SK-N-SH (cell line): ENCODE measurements around the gene TLE5. TPM values are rescaled to one million over a fixed set of nuclear protein-coding genes. Genes with fewer than 3 reads are reported as not detected.

Experiments
- CTCF ChIA-PET: fragments of 300-600, 350-600 bp; formaldehyde crosslinking; extraction: SDS; loops from one replicate; lab custom pipeline; 2021; lab: Yijun Ruan, JAX
- POLR2A ChIA-PET: fragments of 350-600 bp; sonication (Branson Sonifier 250); formaldehyde crosslinking; extraction: SDS; loops from one replicate; lab custom pipeline; 2020; ENCODE audit warnings: antibody characterized with exemption, inconsistent platforms; lab: Yijun Ruan, JAX
- DNase-seq: peaks from one replicate; pipeline ENCODE4 v3.0.0; 2012
- H2AFZ ChIP-seq: fragments of 200-600 bp; sonication (generic); 2 replicates; pipeline ENCODE4 v1.8.1; 2016; ENCODE audit warnings: antibody characterized with exemption, mild to moderate bottlenecking, low read depth
- H3F3A ChIP-seq: fragments of 200-600 bp; sonication (generic); replicated peaks from 2 replicates; pipeline ENCODE3; 2016; ENCODE audit warnings: antibody characterized with exemption, mild to moderate bottlenecking; ENCODE audit not compliant: insufficient read depth
- H3K27ac ChIP-seq, 2 experiments: fragments of 200-500 bp in 1 of 2; fragments of 200-600 bp in 1 of 2; sonication (Bioruptor generic) in 1 of 2; sonication (generic), shearing (Covaris generic) in 1 of 2; 2 replicates each; pipeline versions ENCODE4 v1.5.1 to v1.6.1; 2014 to 2016; ENCODE audit warnings: low read depth in 2 of 2, inconsistent platforms in 1 of 2, low read length in 1 of 2, mild to moderate bottlenecking in 1 of 2, mixed read lengths in 1 of 2
- H3K27me3 ChIP-seq: fragments of 200-600 bp; sonication (generic), shearing (Covaris generic); 2 replicates; pipeline ENCODE4 v1.6.1; 2016; ENCODE audit warnings: mixed run types; ENCODE audit not compliant: insufficient read depth
- H3K36me3 ChIP-seq, 2 experiments: fragments of 200-500 bp in 1 of 2; fragments of 200-600 bp in 1 of 2; sonication (Bioruptor generic) in 1 of 2; sonication (generic) in 1 of 2; replicated peaks in 1 of 2; 2 replicates each; pipeline versions ENCODE3 to v1.5.1; 2014 to 2016; ENCODE audit warnings: low read length in 1 of 2, mild to moderate bottlenecking in 1 of 2; ENCODE audit not compliant: insufficient read depth in 2 of 2, control insufficient read depth in 1 of 2
- H3K4me1 ChIP-seq, 2 experiments: fragments of 200-500 bp in 1 of 2; fragments of 200-600 bp in 1 of 2; sonication (Bioruptor generic) in 1 of 2; sonication (generic), shearing (Covaris generic) in 1 of 2; 2 replicates each; pipeline versions ENCODE4 v1.5.1 to v1.6.1; 2014 to 2016; ENCODE audit warnings: low read depth in 1 of 2, low read length in 1 of 2, mixed run types in 1 of 2; ENCODE audit not compliant: insufficient read depth in 2 of 2, control insufficient read depth in 1 of 2
- H3K4me2 ChIP-seq: fragments of 200-600 bp; sonication (generic), shearing (Covaris generic); 2 replicates; pipeline ENCODE4 v1.6.1; 2017; ENCODE audit warnings: mixed run types
- H3K4me3 ChIP-seq, 2 experiments: fragments of 200-500 bp in 1 of 2; fragments of 200-600 bp in 1 of 2; sonication (Bioruptor generic) in 1 of 2; sonication (generic), shearing (Covaris generic) in 1 of 2; 2 replicates each; pipeline versions ENCODE4 v1.5.1 to v1.8.1; 2014 to 2016; ENCODE audit warnings: low read depth in 2 of 2, inconsistent platforms in 1 of 2, low read length in 1 of 2, mild to moderate bottlenecking in 1 of 2, mixed read lengths in 1 of 2, moderate library complexity in 1 of 2
- H3K79me2 ChIP-seq: fragments of 200-600 bp; sonication (generic); 2 replicates; pipeline ENCODE4 v1.8.1; 2017; ENCODE audit warnings: mild to moderate bottlenecking; ENCODE audit not compliant: insufficient read depth
- H3K9ac ChIP-seq: fragments of 200-600 bp; sonication (generic); 2 replicates; pipeline ENCODE4 v1.6.1; 2017; ENCODE audit warnings: mixed run types
- H3K9me2 ChIP-seq: fragments of 200-600 bp; sonication (generic); 2 replicates; pipeline ENCODE4 v1.6.1; 2017; ENCODE audit warnings: mixed run types
- H3K9me3 ChIP-seq: fragments of 200-600 bp; sonication (generic); 2 replicates; pipeline ENCODE4 v1.6.1; 2017; ENCODE audit warnings: mixed run types, mild to moderate bottlenecking, moderate library complexity
- H4K20me1 ChIP-seq: fragments of 200-600 bp; sonication (generic); 2 replicates; pipeline ENCODE4 v1.6.1; 2017; ENCODE audit warnings: mild to moderate bottlenecking, mixed run types; ENCODE audit not compliant: insufficient read depth
- CHD2 ChIP-seq: fragments of 150-350 bp; IDR thresholded peaks from 2 replicates; pipeline ENCODE4 v1.6.1; 2018; ENCODE audit warnings: low read length; ENCODE audit not compliant: partially characterized antibody
- CTCF ChIP-seq: fragments of 200-600 bp; sonication (generic); IDR thresholded peaks from 2 replicates; pipeline ENCODE4 v1.6.1; 2017; ENCODE audit warnings: antibody characterized with exemption, mild to moderate bottlenecking, moderate library complexity
- ELF1 ChIP-seq: IDR thresholded peaks from 2 replicates; pipeline ENCODE4 v1.4.0; 2012
- FOXJ3 ChIP-seq: sonication (generic); formaldehyde crosslinking; IDR thresholded peaks from 2 replicates; pipeline ENCODE4 v1.5.1; 2020; ENCODE audit warnings: mild to moderate bottlenecking, missing genetic modification reagents
- GATA2 ChIP-seq: sonication (generic); formaldehyde crosslinking; IDR thresholded peaks from 2 replicates; pipeline ENCODE4 v1.5.0; 2020; ENCODE audit warnings: mild to moderate bottlenecking, missing genetic modification reagents
- IRF3 ChIP-seq: fragments of 150-350 bp; IDR thresholded peaks from 2 replicates; pipeline ENCODE4 v1.6.1; 2016; ENCODE audit warnings: mild to moderate bottlenecking, low read depth, low read length
- MAX ChIP-seq: IDR thresholded peaks from 2 replicates; pipeline ENCODE4 v1.4.0; 2012; ENCODE audit warnings: low read depth
- MXI1 ChIP-seq: IDR thresholded peaks from 2 replicates; pipeline ENCODE4 v1.6.1; 2012; ENCODE audit warnings: mild to moderate bottlenecking, low read depth, low read length, improper control_type of control experiment
- NFIC ChIP-seq: IDR thresholded peaks from 2 replicates; pipeline ENCODE4 v1.4.0; 2012; ENCODE audit warnings: borderline replicate concordance
- NRF1 ChIP-seq: IDR thresholded peaks from 2 replicates; pipeline ENCODE4 v1.6.1; 2012; ENCODE audit warnings: low read depth, mild to moderate bottlenecking, low read length
- RAD21 ChIP-seq: IDR thresholded peaks from 2 replicates; pipeline ENCODE4 v1.6.1; 2012; ENCODE audit warnings: mild to moderate bottlenecking, low read length
- RCOR1 ChIP-seq: fragments of 150-350 bp; IDR thresholded peaks from 2 replicates; pipeline ENCODE4 v1.6.1; 2017; ENCODE audit warnings: antibody characterized with exemption, low read length
- RFX5 ChIP-seq: IDR thresholded peaks from 2 replicates; pipeline ENCODE4 v1.6.1; 2012; ENCODE audit warnings: mild to moderate bottlenecking, improper control_type of control experiment, low read length
- RXRA ChIP-seq: IDR thresholded peaks from 2 replicates; pipeline ENCODE4 v1.4.0; 2012; ENCODE audit warnings: low read depth, mild to moderate bottlenecking, borderline replicate concordance
- SIN3A ChIP-seq: IDR thresholded peaks from 2 replicates; pipeline ENCODE4 v1.6.1; 2012; ENCODE audit warnings: low read depth, mild to moderate bottlenecking, low read length, moderate library complexity, borderline replicate concordance
- TAF1 ChIP-seq: IDR thresholded peaks from 2 replicates; pipeline ENCODE4 v1.6.1; 2012; ENCODE audit warnings: low read depth, mild to moderate bottlenecking, low read length, moderate library complexity, borderline replicate concordance
- TCF12 ChIP-seq: IDR thresholded peaks from 2 replicates; pipeline ENCODE4 v1.4.0; 2012
- TEAD4 ChIP-seq: IDR thresholded peaks from 2 replicates; pipeline ENCODE4 v1.4.0; 2012; ENCODE audit warnings: mild to moderate bottlenecking, borderline replicate concordance; ENCODE audit not compliant: insufficient read depth
- USF2 ChIP-seq: fragments of 150-350 bp; IDR thresholded peaks from 2 replicates; pipeline ENCODE4 v1.6.1; 2017; ENCODE audit warnings: antibody characterized with exemption, low read length, low read depth, borderline replicate concordance
- YY1 ChIP-seq: IDR thresholded peaks from 2 replicates; pipeline ENCODE4 v1.4.0; 2012; ENCODE audit warnings: low read depth, mild to moderate bottlenecking
- ZBTB33 ChIP-seq: IDR thresholded peaks from 2 replicates; pipeline ENCODE4 v1.4.0; 2012; ENCODE audit warnings: low read depth, borderline replicate concordance
- WGBS: methylation state at CpG from one replicate; pipeline ENCODE4 v1.1.6; 2017; ENCODE audit warnings: low lambda C conversion rate; 5-methylcytosine and 5-hydroxymethylcytosine counted together
- polyA plus RNA-seq, 3 experiments: library from polyadenylated mRNA; depleted of rRNA; stranded (reverse); fragments of >200 nt; gene quantifications; 2 replicates each; pipeline ENCODE4 v1.2.3, GENCODE V29; 2012

TLE5 gene
- polyA plus RNA-seq, 1 of the 3 experiments (the other 2 are of a cell fraction) = 519 TPM

GRCh38 chr19:3064011-3064330 lies 1.7 kb upstream of the TLE5 start (continued):
- no peak for TF ChIP-seq ZBTB33

- Histone ChIP-seq H3K9ac (peak overlapping the region; percentile 86), H3K4me2 (peak overlapping the region; percentile 94), H3K4me1 (peaks cover 0 to 3% of the 10 kb centered on the region in 2 experiments; a peak in 1 of 4 replicates), H3K36me3 (peaks cover 32 to 33% of the 10 kb centered on the region in 2 experiments), H4K20me1 (peaks cover 17% of the 10 kb centered on the region), H3K4me3 (peak overlapping the region; percentile 71 to 74), H3F3A (no peaks in the 10 kb centered on the region), H3K27ac (peak overlapping the region; percentile 56 to 83; a peak in 3 of 4 replicates), H3K9me3 (no peaks in the 10 kb centered on the region), H3K9me2 (no peaks in the 10 kb centered on the region), H3K79me2 (peaks cover 42% of the 10 kb centered on the region), H3K27me3 (no peaks in the 10 kb centered on the region), H2AFZ (no peak overlapping the region)
- 25% methylated on average over 14 of the region's 88 CpGs for WGBS
- peak; percentile 86 for DNase-seq
- CTCF ChIA-PET = interaction anchor here (0.6 to 3.4 kb wide), 11 partner anchors 10 to 351 kb away, joined by 3 to 17 read pairs (median 3); no protein-coding TSS in a partner anchor
- POLR2A ChIA-PET = interaction anchor here (0.5 to 1.1 kb wide), 5 partner anchors 10 to 1413 kb away, joined by 3 to 5 read pairs (median 3); no protein-coding TSS in a partner anchor
- TF ChIP-seq FOXJ3 (CRISPR knock-in tag) (no peak), YY1 (no peak), RAD21 (0 out of 2 replicates have a peak, but pooled peaks have one; percentile 1), USF2 (no peak), GATA2 (CRISPR knock-in tag) (no peak), TAF1 (no peak), NFIC (no peak), RCOR1 (no peak), CTCF (peak; percentile 44), MXI1 (no peak), MAX (0 out of 2 replicates have a peak, but pooled peaks have one; percentile 18), NRF1 (no peak), TCF12 (no peak; the same call in 1 of the 2 replicates), ZBTB33 (no peak), RFX5 (no peak), ELF1 (no peak; the same call in 1 of the 2 replicates), IRF3 (no peak), RXRA (no peak), SIN3A (no peak), TEAD4 (no peak), CHD2 (no peak)
Measured at GRCh38 chr19:3061182-3062161, 823 bp downstream of the TLE5 start.
